ENCODE data around the gene TSC2. TPM values are rescaled to one million over a fixed set of nuclear protein-coding genes. Genes with fewer than 3 reads are reported as not detected.

Gene TSC2
- total and polyA plus RNA-seq, 2 of the 13 experiments (the other 11 are each of a cell fraction or from before 2014, with no cell fraction given), result 19.6 to 40.4 TPM

DNA sequence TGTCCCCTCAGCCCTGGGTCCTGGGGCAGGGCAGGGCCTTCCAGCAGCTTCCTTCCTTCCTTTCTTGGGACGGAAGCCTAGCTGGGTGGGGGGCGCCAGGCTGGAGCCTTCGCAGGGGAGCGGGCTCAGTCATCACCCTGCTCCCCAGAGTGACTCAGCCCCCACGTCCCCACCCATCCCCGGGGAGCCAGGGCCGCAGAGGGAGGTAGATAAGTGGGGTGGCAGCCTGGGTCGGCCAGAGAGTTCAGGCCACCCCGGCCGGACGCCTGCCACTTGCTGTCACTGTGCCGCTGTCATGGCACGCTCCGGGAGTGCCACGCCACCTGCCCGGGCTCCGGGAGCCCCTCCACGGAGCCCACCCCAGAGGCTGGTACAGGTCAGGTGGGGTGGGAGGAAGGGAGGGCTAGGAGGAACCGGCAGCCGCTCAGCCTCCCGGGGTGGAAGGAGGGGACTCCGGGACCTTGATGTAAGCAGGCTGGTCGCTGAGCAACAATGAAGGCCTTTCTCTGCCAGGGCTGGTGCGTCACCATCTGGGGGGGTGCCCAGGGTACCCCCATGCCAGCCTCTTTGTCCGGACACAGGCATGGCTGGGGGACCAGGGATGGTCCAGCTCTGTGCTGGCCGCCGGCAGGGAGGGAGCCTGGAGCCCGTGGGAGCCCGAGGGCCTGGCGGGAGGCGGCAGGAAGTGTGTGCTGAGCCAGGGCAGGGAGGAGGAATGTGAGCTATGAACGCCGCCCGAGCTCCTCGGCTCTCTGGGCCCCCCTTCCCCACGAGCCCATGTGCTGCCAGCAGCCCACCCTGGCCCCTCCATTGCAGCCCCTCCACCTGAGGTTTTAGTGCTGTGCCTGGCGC lies 14.5 kb upstream of the TSC2 start (continued):
- TF ChIP-seq ZNF263 (CRISPR knock-in tag; IDR thresholded peaks at IDR 0.05) (peak; percentile 44; the same call in 1 of the 2 replicates), ZFX (CRISPR knock-in tag; IDR thresholded peaks at IDR 0.05; ENCODE audit: low read depth) (peak; percentile 54), FUBP1 (CRISPR knock-in tag; IDR thresholded peaks at IDR 0.05; ENCODE audit: borderline replicate concordance) (no peak), RFX3 (CRISPR knock-in tag; IDR thresholded peaks at IDR 0.05) (no peak), ZNF792 (CRISPR knock-in tag; IDR thresholded peaks at IDR 0.05) (0 out of 2 replicates have a peak, but pooled peaks have one; percentile 34), LCORL (IDR thresholded peaks at IDR 0.05) (no peak), LCORL (CRISPR knock-in tag; IDR thresholded peaks at IDR 0.05) (peak; percentile 51; the same call in 1 of the 2 replicates), RBFOX2 (IDR thresholded peaks at IDR 0.05; ENCODE audit: low read depth, low read length) (peak; percentile 1; the same call in 1 of the 2 replicates), JUND (CRISPR knock-in tag; IDR thresholded peaks at IDR 0.05) (0 out of 2 replicates have a peak, but pooled peaks have one; percentile 15), ZNF883 (CRISPR knock-in tag; IDR thresholded peaks at IDR 0.05; ENCODE audit: not compliant biosample characterization) (no peak), ZBTB7B (CRISPR knock-in tag; IDR thresholded peaks at IDR 0.05) (peak; percentile 80; the same call in 1 of the 2 replicates), ZNF510 (CRISPR knock-in tag; IDR thresholded peaks at IDR 0.05; ENCODE audit: low read depth) (no peak), SP140L (CRISPR knock-in tag; IDR thresholded peaks at IDR 0.05; ENCODE audit: borderline replicate concordance) (no peak), ADNP (CRISPR knock-in tag; IDR thresholded peaks at IDR 0.05) (no peak)
- TF ChIP-seq, protein P1, sequence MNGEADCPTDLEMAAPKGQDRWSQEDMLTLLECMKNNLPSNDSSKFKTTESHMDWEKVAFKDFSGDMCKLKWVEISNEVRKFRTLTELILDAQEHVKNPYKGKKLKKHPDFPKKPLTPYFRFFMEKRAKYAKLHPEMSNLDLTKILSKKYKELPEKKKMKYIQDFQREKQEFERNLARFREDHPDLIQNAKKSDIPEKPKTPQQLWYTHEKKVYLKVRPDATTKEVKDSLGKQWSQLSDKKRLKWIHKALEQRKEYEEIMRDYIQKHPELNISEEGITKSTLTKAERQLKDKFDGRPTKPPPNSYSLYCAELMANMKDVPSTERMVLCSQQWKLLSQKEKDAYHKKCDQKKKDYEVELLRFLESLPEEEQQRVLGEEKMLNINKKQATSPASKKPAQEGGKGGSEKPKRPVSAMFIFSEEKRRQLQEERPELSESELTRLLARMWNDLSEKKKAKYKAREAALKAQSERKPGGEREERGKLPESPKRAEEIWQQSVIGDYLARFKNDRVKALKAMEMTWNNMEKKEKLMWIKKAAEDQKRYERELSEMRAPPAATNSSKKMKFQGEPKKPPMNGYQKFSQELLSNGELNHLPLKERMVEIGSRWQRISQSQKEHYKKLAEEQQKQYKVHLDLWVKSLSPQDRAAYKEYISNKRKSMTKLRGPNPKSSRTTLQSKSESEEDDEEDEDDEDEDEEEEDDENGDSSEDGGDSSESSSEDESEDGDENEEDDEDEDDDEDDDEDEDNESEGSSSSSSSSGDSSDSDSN (CRISPR knock-in tag; IDR thresholded peaks at IDR 0.05), result peak; percentile 63; the same call in 1 of the 2 replicates
- TF ChIP-seq, protein P2, sequence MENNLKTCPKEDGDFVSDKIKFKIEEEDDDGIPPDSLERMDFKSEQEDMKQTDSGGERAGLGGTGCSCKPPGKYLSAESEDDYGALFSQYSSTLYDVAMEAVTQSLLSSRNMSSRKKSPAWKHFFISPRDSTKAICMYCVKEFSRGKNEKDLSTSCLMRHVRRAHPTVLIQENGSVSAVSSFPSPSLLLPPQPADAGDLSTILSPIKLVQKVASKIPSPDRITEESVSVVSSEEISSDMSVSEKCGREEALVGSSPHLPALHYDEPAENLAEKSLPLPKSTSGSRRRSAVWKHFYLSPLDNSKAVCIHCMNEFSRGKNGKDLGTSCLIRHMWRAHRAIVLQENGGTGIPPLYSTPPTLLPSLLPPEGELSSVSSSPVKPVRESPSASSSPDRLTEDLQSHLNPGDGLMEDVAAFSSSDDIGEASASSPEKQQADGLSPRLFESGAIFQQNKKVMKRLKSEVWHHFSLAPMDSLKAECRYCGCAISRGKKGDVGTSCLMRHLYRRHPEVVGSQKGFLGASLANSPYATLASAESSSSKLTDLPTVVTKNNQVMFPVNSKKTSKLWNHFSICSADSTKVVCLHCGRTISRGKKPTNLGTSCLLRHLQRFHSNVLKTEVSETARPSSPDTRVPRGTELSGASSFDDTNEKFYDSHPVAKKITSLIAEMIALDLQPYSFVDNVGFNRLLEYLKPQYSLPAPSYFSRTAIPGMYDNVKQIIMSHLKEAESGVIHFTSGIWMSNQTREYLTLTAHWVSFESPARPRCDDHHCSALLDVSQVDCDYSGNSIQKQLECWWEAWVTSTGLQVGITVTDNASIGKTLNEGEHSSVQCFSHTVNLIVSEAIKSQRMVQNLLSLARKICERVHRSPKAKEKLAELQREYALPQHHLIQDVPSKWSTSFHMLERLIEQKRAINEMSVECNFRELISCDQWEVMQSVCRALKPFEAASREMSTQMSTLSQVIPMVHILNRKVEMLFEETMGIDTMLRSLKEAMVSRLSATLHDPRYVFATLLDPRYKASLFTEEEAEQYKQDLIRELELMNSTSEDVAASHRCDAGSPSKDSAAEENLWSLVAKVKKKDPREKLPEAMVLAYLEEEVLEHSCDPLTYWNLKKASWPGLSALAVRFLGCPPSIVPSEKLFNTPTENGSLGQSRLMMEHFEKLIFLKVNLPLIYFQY (CRISPR knock-in tag; IDR thresholded peaks at IDR 0.05; ENCODE audit: borderline replicate concordance), result 0 out of 2 replicates have a peak, but pooled peaks have one; percentile 24
